ENCODE data around the gene LASP1NB.
A peak's percentile ranks its signal among the peaks of the same experiment; 100 is the strongest.
"Not testable (repeated sequence)": the region's sequence is repeated elsewhere in the genome, so short reads cannot be mapped to it uniquely, and the experiment has no call there.

LASP1NB gene

DNA sequence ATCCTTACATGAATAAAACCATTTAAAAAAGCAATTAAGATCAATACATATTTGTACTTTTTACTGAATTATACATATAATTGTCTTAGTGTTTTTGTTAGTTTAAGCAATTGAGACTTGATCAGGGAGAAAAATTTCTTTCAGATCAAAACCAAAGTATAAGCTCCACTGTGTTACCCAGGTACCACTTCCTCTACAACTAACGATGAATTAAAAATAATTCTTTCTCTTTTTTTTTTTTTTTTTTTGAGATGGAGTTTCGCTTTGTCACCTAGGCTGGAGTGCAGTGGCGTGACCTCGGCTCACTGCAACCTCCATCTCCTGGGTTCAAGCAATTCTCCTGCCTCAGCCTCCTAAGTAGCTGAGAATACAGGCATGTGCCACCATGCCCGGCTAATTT lies 35.0 kb downstream of the LASP1NB start:
- TF ChIP-seq, protein P1, sequence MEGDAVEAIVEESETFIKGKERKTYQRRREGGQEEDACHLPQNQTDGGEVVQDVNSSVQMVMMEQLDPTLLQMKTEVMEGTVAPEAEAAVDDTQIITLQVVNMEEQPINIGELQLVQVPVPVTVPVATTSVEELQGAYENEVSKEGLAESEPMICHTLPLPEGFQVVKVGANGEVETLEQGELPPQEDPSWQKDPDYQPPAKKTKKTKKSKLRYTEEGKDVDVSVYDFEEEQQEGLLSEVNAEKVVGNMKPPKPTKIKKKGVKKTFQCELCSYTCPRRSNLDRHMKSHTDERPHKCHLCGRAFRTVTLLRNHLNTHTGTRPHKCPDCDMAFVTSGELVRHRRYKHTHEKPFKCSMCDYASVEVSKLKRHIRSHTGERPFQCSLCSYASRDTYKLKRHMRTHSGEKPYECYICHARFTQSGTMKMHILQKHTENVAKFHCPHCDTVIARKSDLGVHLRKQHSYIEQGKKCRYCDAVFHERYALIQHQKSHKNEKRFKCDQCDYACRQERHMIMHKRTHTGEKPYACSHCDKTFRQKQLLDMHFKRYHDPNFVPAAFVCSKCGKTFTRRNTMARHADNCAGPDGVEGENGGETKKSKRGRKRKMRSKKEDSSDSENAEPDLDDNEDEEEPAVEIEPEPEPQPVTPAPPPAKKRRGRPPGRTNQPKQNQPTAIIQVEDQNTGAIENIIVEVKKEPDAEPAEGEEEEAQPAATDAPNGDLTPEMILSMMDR (IDR thresholded peaks at IDR 0.05; ENCODE audit: insufficient read depth, low read depth, low read length) = no peak
- no peak for DNase-seq (ENCODE audit: low read depth)
- no peak overlapping the region for H3K4me3 ChIP-seq (ENCODE audit: low read depth, low read length)

DNA sequence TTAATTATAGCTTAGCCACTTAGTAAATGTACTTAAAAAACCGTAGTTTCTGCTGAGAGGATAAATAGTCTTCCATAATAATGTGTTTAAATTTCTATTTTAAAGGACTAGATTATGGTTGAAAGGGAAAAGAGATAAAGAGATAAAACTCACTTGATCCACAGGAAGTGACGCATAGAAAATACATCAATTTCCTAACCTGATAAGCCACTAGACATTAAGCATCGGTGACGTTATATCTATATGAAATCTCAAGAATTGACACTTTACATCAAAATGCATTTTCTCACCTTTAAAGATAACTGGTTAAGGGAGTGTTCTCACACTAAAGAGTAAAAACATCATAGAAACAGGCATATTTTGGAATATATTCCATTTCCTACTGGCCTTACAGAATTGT lies 36.0 kb downstream of the LASP1NB start:
- TF ChIP-seq, protein P1 (IDR thresholded peaks at IDR 0.05; ENCODE audit: insufficient read depth, low read depth, low read length) = no peak
- H3K4me3 ChIP-seq (ENCODE audit: low read depth, low read length) = no peak overlapping the region
- DNase-seq (ENCODE audit: low read depth) = no peak

DNA sequence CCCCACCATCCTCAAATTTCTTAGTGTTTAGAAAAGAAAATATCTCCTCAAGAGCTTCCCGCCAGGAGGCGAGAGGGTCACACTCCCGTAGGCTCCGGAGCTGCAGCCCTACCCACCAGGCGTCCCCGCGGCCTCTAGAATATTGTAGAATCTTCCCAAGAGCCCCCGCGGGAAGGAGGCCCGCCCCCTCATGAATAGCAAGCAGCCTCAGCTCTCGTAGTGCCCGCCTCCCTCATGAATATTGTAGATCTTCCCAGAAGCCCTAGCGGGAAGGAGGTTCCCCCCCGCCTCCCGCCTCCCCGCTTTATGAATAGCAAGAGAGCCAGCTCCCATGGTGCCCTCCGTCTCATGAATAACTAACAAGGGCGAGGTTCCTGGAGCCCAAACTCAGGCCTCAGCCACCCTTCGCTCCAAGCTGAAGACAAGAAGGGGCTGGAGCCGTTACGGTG lies 41.9 kb downstream of the LASP1NB start, which contains the start of gene FBXO47:
Gene FBXO47, minus strand, starts transcription at position 114 of the 449 bp plus-strand sequence. CDS start 4,378 bp downstream, outside the sequence.
- TF ChIP-seq, protein P1 (IDR thresholded peaks at IDR 0.05; ENCODE audit: insufficient read depth, low read depth, low read length) = peak; percentile 26
- H3K4me3 ChIP-seq (ENCODE audit: low read depth, low read length) = peak within 1 kb of the TSS; percentile 53
- DNase-seq (ENCODE audit: low read depth) = peak; percentile 95

DNA sequence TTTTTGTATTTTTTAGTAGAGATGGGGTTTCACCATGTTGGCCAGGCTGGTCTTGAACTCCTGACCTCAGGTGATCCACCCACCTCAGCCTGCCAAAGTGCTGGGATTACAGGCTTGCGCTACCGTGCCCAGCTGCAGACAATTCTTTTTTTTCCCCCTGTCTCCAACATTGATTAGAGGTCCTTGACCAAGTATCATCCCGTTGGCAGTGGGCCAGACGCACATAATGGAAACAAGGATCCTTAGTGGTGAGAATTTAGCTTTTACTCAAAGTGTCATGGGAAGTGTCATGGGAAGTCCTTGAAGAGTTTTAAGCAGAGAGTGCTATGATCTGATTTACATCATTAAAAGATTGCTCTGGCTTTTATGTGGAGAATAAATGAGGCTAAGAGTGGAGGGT lies 43.9 kb downstream of the LASP1NB start:
- no peak for DNase-seq (ENCODE audit: low read depth)
- TF ChIP-seq, protein P1 (IDR thresholded peaks at IDR 0.05; ENCODE audit: insufficient read depth, low read depth, low read length) = no peak

DNA sequence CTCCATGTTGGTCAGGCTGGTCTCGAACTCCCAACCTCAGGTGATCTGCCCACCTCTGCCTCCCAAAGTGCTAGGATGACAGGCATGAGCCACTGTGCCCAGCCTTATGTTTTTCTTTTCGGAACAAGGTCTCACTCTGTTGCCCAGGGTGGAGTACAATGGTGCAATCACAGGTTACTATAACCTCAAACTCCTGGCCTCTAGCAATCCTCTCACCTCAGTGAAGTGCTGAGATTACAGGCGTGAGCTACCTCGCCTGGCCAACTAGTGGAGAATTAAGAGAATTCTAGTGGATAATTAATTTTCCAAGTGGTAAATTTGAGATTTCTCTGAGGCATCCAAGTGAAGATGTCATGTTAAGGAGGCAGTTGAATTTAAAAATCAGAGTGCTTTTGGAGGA lies 44.7 kb downstream of the LASP1NB start:
- TF ChIP-seq, protein P1 (IDR thresholded peaks at IDR 0.05; ENCODE audit: insufficient read depth, low read depth, low read length) = no peak
- no peak for DNase-seq (ENCODE audit: low read depth)
- no peak overlapping the region for H3K4me3 ChIP-seq (ENCODE audit: low read depth, low read length)

More for the DNA sequence above, 43.9 kb downstream of the LASP1NB start:
- H3K4me3 ChIP-seq (ENCODE audit: low read depth, low read length) = no peak overlapping the region

DNA sequence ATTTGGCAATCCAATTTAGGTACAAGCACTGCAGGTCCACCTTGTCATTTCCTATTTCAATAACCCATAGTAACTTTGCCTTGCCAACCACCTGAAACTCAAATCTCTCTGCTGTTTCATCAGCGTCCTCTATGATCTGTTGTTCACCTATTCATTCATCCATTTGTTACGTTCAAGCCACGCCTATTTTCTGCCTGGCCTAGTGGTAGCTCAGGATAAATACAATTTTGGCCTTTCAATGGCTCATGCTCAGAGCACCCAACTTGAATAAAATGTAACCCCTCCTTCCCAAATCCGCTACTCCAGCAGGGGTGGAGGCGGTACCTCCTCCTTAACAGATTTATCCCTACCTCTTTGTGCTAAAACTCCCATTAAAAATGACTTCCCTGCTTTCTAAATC lies 45.4 kb downstream of the LASP1NB start:
- TF ChIP-seq, protein P1 (IDR thresholded peaks at IDR 0.05; ENCODE audit: insufficient read depth, low read depth, low read length) = no peak
- DNase-seq (ENCODE audit: low read depth) = no peak
- H3K4me3 ChIP-seq (ENCODE audit: low read depth, low read length) = no peak overlapping the region

DNA sequence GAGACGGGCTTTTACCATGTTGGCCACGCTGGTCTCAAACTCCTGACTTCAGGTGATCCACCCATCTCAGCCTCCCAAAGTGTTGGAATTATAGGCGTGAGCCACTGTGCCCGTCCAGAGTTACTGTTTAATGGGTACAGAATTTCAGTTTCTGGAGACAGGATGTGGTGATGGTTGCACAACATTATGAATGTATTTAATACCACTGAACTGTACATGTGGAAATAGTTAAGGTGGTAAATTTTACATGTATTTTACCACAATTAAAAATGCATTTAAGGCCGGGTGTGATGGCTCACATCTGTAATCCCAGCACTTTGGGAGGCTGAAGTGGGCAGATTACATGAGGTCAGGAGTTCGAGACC lies 50.8 kb downstream of the LASP1NB start:
- DNase-seq (ENCODE audit: low read depth) = peak; percentile 86
- H3K4me3 ChIP-seq (ENCODE audit: low read depth, low read length) = not testable (repeated sequence)
